Measurements from ENCODE around the gene RXFP2.

GRCh38 chr13:31824705-31825517 lies 85.6 kb downstream of the RXFP2 start:
- TF ChIP-seq CTCF (optimal IDR thresholded peaks at IDR 0.05 in 1 of 3, IDR thresholded peaks at IDR 0.05 in 1 of 3, conservative IDR thresholded peaks at IDR 0.05 in 1 of 3; ENCODE audit: extremely low read depth in 1 of 3, insufficient read depth in 2 of 3, low read length in 3 of 3) (peak in 1 of 3 experiments; percentile 19), EZH2 (IDR thresholded peaks at IDR 0.05; ENCODE audit: low read length) (no peak)

Measured in keratinocyte (primary cell).